ENCODE results near the gene NUBP2. TPM values are rescaled to one million over a fixed set of nuclear protein-coding genes. Genes with fewer than 3 reads are reported as not detected.

Gene NUBP2
- total RNA-seq, 6 donors from 2014 or later = 53.2 to 85.6 (median 60.5) TPM

DNA sequence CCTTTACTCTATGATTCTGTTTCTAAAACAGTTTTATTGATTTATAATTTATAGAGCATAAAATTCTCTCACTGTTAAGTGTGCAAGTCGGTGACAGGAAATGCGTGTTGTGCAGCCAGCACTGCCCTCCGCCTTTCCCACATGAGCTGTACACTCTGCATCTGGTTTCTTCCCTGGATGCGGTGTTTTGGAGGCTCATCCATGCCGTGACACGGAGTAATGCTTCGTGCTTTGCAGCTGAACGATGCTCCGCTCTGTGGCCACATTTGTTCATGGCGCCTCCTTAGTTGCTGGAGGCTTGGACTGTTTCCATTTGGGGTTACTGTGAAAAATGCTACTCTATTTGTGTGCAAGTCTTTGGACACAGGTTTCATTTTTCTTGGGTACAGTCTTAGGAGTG is 17.9 kb downstream of the NUBP2 start:
- ATAC-seq (ENCODE audit: low FRiP score in 2 of 2) (no peak), DNase-seq (no peak)
- Histone ChIP-seq H3K4me1 (no peaks in the 10 kb centered on the region), H3K4me3 (no peak overlapping the region), H3K27me3 (no peaks in the 10 kb centered on the region), H3K36me3 (peaks cover 0 to 5% (median 0%) of the 10 kb centered on the region in 4 donors), H3K27ac (no peak overlapping the region), H3K9me3 (peaks cover 0 to 8% (median 0%) of the 10 kb centered on the region in 4 donors)
- TF ChIP-seq EP300 (IDR thresholded peaks at IDR 0.05) (no peak), POLR2A (IDR thresholded peaks at IDR 0.05) (no peak), POLR2AphosphoS5 (IDR thresholded peaks at IDR 0.05) (no peak)
- TF ChIP-seq, protein P1, sequence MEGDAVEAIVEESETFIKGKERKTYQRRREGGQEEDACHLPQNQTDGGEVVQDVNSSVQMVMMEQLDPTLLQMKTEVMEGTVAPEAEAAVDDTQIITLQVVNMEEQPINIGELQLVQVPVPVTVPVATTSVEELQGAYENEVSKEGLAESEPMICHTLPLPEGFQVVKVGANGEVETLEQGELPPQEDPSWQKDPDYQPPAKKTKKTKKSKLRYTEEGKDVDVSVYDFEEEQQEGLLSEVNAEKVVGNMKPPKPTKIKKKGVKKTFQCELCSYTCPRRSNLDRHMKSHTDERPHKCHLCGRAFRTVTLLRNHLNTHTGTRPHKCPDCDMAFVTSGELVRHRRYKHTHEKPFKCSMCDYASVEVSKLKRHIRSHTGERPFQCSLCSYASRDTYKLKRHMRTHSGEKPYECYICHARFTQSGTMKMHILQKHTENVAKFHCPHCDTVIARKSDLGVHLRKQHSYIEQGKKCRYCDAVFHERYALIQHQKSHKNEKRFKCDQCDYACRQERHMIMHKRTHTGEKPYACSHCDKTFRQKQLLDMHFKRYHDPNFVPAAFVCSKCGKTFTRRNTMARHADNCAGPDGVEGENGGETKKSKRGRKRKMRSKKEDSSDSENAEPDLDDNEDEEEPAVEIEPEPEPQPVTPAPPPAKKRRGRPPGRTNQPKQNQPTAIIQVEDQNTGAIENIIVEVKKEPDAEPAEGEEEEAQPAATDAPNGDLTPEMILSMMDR (IDR thresholded peaks at IDR 0.05) = no peak
- WGBS, 2 donors = 84 to 92% methylated on average over 10 of the region's 10 CpGs

DNA sequence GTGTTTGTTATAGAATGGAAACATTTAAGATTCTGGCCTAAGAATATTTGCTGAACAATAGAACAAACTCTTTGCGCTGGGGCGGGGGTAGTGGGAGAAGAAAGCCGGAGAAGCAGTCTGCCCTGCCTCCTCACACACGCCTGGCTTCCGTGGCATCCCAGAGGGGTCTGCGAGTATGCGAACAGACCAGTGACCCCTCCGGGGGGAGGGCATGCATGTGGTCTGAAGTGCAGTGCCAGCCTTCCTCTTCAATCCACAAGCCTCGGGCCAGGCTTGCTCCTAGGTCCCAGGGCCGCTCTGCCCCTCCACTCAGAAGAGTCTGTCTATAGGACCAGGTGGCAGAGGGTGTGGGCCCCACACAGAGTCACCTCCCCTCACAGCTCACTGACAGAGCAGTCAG is 24.9 kb downstream of the NUBP2 start:
- Histone ChIP-seq H3K9me3 (no peaks in the 10 kb centered on the region), H3K36me3 (peaks cover 20 to 51% (median 36%) of the 10 kb centered on the region in 4 donors), H3K4me1 (peaks cover 0 to 3% (median 1%) of the 10 kb centered on the region in 4 donors), H3K4me3 (no peak overlapping the region), H3K27me3 (no peaks in the 10 kb centered on the region), H3K27ac (no peak overlapping the region)
- WGBS, 2 donors = 85 to 87% methylated on average over 10 of the region's 10 CpGs
- DNase-seq (no peak), ATAC-seq (ENCODE audit: low FRiP score in 2 of 2) (no peak)
- TF ChIP-seq, protein P1 (IDR thresholded peaks at IDR 0.05) = no peak
- TF ChIP-seq EP300 (IDR thresholded peaks at IDR 0.05) (no peak), POLR2A (IDR thresholded peaks at IDR 0.05) (no peak), POLR2AphosphoS5 (IDR thresholded peaks at IDR 0.05) (no peak)

DNA sequence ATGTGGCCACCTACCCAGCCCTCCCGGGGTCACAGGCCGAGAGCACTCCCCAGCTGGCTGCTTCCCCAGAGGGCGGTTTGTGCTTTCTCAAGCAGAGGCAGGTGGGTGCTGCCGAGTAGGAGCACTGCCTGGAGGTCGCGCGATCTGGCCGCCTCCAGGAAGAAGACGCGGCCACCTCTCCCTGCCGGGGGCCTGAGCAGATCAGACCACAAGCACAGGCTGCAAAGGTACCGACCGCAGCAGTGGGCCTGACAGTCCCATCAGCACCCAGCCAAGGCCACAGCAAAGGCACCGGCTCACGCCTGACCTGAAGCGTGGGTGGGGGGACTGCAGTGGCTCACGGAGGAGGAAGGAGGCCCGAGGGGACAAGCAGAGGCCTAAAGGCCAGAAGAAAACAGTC is 25.9 kb downstream of the NUBP2 start:
- DNase-seq (no peak), ATAC-seq (ENCODE audit: low FRiP score in 2 of 2) (no peak)
- no peak overlapping the region for H3K27ac ChIP-seq
- peaks cover 3 to 8% (median 4%) of the 10 kb centered on the region in 4 donors for H3K4me1 ChIP-seq
- H3K36me3 ChIP-seq = peaks cover 20 to 58% (median 37%) of the 10 kb centered on the region in 4 donors
- H3K9me3 ChIP-seq = no peaks in the 10 kb centered on the region
- H3K4me3 ChIP-seq = no peak overlapping the region
- H3K27me3 ChIP-seq = no peaks in the 10 kb centered on the region
- WGBS, 2 donors = 77 to 83% methylated on average over 6 to 18 of the region's 18 CpGs
- TF ChIP-seq POLR2A (IDR thresholded peaks at IDR 0.05) = no peak
- no peak for TF ChIP-seq POLR2AphosphoS5 (IDR thresholded peaks at IDR 0.05)
- TF ChIP-seq, protein P1 (IDR thresholded peaks at IDR 0.05) = no peak
- TF ChIP-seq EP300 (IDR thresholded peaks at IDR 0.05) = no peak

DNA sequence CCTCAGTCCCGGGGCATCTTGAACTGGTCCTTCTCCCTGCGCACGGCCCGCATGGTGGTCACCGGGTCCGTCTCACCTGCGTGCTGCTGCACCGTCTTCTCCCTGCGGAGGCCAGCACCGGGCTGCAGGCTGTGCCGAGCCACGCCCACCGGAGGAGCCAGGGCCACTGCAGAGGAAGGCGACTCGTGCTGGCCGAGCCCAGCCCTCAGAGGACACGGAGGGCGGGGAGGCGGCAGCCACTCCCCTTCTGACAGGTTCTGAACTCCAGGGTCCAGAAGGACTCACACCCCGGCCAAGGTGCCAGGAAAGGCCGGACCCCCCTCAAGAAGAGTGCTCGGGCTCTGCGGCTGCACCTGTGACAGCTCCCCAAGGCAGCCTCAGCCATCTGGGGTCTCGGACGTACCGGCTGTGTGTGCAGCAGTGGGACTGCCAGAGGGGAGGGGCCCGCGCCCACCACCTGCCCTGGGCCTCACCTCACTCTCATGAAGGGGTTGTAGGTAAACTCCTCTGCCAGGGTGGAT is 26.6 kb downstream of the NUBP2 start:
- no peak for ATAC-seq (ENCODE audit: low FRiP score in 2 of 2)
- no peak overlapping the region for H3K27ac ChIP-seq
- H3K27me3 ChIP-seq = no peaks in the 10 kb centered on the region
- no peak for TF ChIP-seq EP300 (IDR thresholded peaks at IDR 0.05)
- TF ChIP-seq, protein P1 (IDR thresholded peaks at IDR 0.05) = no peak
- TF ChIP-seq POLR2AphosphoS5 (IDR thresholded peaks at IDR 0.05) = no peak
- TF ChIP-seq POLR2A (IDR thresholded peaks at IDR 0.05) = no peak
- peaks cover 20 to 63% (median 42%) of the 10 kb centered on the region in 4 donors for H3K36me3 ChIP-seq
- WGBS, 2 donors = 73 to 76% methylated on average over 4 to 25 of the region's 28 CpGs
- DNase-seq = peak in 1 of 2 donors; percentile 78
- H3K4me1 ChIP-seq = peaks cover 3 to 8% (median 4%) of the 10 kb centered on the region in 4 donors
- no peak overlapping the region for H3K4me3 ChIP-seq
- no peaks in the 10 kb centered on the region for H3K9me3 ChIP-seq

DNA sequence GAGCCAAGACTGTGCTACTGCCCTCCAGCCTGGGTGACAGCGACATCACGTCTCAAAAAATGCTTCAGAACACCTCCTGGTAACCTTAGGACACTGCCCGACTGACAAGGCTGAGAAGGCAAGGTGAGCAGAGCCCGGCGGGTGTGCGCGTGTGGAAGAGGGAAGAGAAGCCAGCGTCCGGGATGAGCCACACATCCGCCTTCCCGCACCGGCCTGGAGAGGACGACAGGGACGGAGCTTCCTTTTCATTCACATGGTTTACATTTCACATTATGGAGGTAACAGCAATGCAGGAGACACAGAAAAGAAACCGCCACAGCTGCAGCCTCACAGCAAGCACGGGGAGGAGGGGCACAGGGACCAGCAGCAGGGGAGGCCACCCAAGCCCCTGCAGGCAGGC is 27.3 kb downstream of the NUBP2 start:
- ATAC-seq (ENCODE audit: low FRiP score in 2 of 2) (no peak), DNase-seq (no peak)
- TF ChIP-seq EP300 (IDR thresholded peaks at IDR 0.05) = no peak
- TF ChIP-seq POLR2AphosphoS5 (IDR thresholded peaks at IDR 0.05) = no peak
- no peak for TF ChIP-seq POLR2A (IDR thresholded peaks at IDR 0.05)
- TF ChIP-seq, protein P1 (IDR thresholded peaks at IDR 0.05) = no peak
- H3K27me3 ChIP-seq = no peaks in the 10 kb centered on the region
- peaks cover 20 to 66% (median 42%) of the 10 kb centered on the region in 4 donors for H3K36me3 ChIP-seq
- no peak overlapping the region for H3K27ac ChIP-seq
- WGBS, 2 donors = 93 to 95% methylated on average over 16 of the region's 16 CpGs
- H3K4me1 ChIP-seq = peaks cover 3 to 8% (median 4%) of the 10 kb centered on the region in 4 donors
- no peaks in the 10 kb centered on the region for H3K9me3 ChIP-seq
- H3K4me3 ChIP-seq = no peak overlapping the region
